ENCODE results near the gene SIM2.

SIM2 gene

GRCh38 chr21:36791695-36792470 lies 93.0 kb downstream of the SIM2 start:
- ChIA-PET CTCF (no interaction called here), POLR2A (no interaction called here)
- DNase-seq (ENCODE audit: extremely low spot score), result no peak
- TF ChIP-seq ARNT (IDR thresholded peaks at IDR 0.05) (no peak), ELF4 (IDR thresholded peaks at IDR 0.05) (no peak), FOXA1 (IDR thresholded peaks at IDR 0.05) (no peak), TARDBP (IDR thresholded peaks at IDR 0.05) (no peak), CTBP1 (IDR thresholded peaks at IDR 0.05; ENCODE audit: borderline replicate concordance) (no peak), L3MBTL2 (conservative IDR thresholded peaks at IDR 0.05) (no peak), SUZ12 (IDR thresholded peaks at IDR 0.05) (no peak)

- CTCF ChIA-PET, result no interaction called here
- no peak for DNase-seq (ENCODE audit: extremely low spot score)
Observed at GRCh38 chr21:36792505-36792967, 93.6 kb downstream of the SIM2 start.

GRCh38 chr21:36796070-36796469 lies 97.2 kb downstream of the SIM2 start:
- CTCF ChIA-PET, result no interaction called here
- no peak for TF ChIP-seq LEF1 (IDR thresholded peaks at IDR 0.05; ENCODE audit: borderline replicate concordance)
- no peak for TF ChIP-seq HDGF (IDR thresholded peaks at IDR 0.05; ENCODE audit: borderline replicate concordance)
- no peak for TF ChIP-seq L3MBTL2 (conservative IDR thresholded peaks at IDR 0.05)
- no peak for TF ChIP-seq BHLHE40 (IDR thresholded peaks at IDR 0.05; ENCODE audit: borderline replicate concordance)
- TF ChIP-seq SUZ12 (IDR thresholded peaks at IDR 0.05), result no peak
- no peak for TF ChIP-seq TARDBP (IDR thresholded peaks at IDR 0.05)
- no peak for TF ChIP-seq ZNF384 (IDR thresholded peaks at IDR 0.05)
- no peak for TF ChIP-seq SP1 (IDR thresholded peaks at IDR 0.05)
- no peak for TF ChIP-seq PKNOX1 (IDR thresholded peaks at IDR 0.05)
- no peak for TF ChIP-seq CTBP1 (IDR thresholded peaks at IDR 0.05; ENCODE audit: borderline replicate concordance)
- no peak for TF ChIP-seq NFRKB (IDR thresholded peaks at IDR 0.05)
- no peak for TF ChIP-seq FOXM1 (IDR thresholded peaks at IDR 0.05; ENCODE audit: borderline replicate concordance)
- TF ChIP-seq ARNT (IDR thresholded peaks at IDR 0.05), result no peak
- TF ChIP-seq FOXK2 (IDR thresholded peaks at IDR 0.05), result no peak
- POLR2A ChIA-PET, result no interaction called here
- no peak for DNase-seq (ENCODE audit: extremely low spot score)

More at GRCh38 chr21:36792505-36792967, 93.6 kb downstream of the SIM2 start:
- no peak for TF ChIP-seq FOXM1 (IDR thresholded peaks at IDR 0.05; ENCODE audit: borderline replicate concordance)
- TF ChIP-seq ELF4 (IDR thresholded peaks at IDR 0.05), result no peak
- no peak for TF ChIP-seq PKNOX1 (IDR thresholded peaks at IDR 0.05)
- TF ChIP-seq TARDBP (IDR thresholded peaks at IDR 0.05), result no peak
- no peak for TF ChIP-seq SUZ12 (IDR thresholded peaks at IDR 0.05)
- no peak for TF ChIP-seq SP1 (IDR thresholded peaks at IDR 0.05)
- TF ChIP-seq FOXA1 (IDR thresholded peaks at IDR 0.05), result no peak
- no peak for TF ChIP-seq NFRKB (IDR thresholded peaks at IDR 0.05)
- TF ChIP-seq CTBP1 (IDR thresholded peaks at IDR 0.05; ENCODE audit: borderline replicate concordance), result no peak
- no peak for TF ChIP-seq ARNT (IDR thresholded peaks at IDR 0.05)
- TF ChIP-seq BHLHE40 (IDR thresholded peaks at IDR 0.05; ENCODE audit: borderline replicate concordance), result no peak
- TF ChIP-seq HDGF (IDR thresholded peaks at IDR 0.05; ENCODE audit: borderline replicate concordance), result no peak
- TF ChIP-seq FOXK2 (IDR thresholded peaks at IDR 0.05), result no peak
- no peak for TF ChIP-seq LEF1 (IDR thresholded peaks at IDR 0.05; ENCODE audit: borderline replicate concordance)
- no peak for TF ChIP-seq L3MBTL2 (conservative IDR thresholded peaks at IDR 0.05)
- TF ChIP-seq ZNF384 (IDR thresholded peaks at IDR 0.05), result no peak
- POLR2A ChIA-PET, result no interaction called here

- no peak for DNase-seq (ENCODE audit: extremely low spot score)
- POLR2A ChIA-PET, result no interaction called here
- no peak for TF ChIP-seq L3MBTL2 (conservative IDR thresholded peaks at IDR 0.05)
- TF ChIP-seq TARDBP (IDR thresholded peaks at IDR 0.05), result no peak
- TF ChIP-seq SUZ12 (IDR thresholded peaks at IDR 0.05), result no peak
- TF ChIP-seq ELF4 (IDR thresholded peaks at IDR 0.05), result no peak
- CTCF ChIA-PET, result no interaction called here
Observed at GRCh38 chr21:36798491-36798890, 99.6 kb downstream of the SIM2 start.

All from HEK293T (cell line).